Measurements from ENCODE around the gene HDAC4. TPM values are rescaled to one million over a fixed set of nuclear protein-coding genes. Genes with fewer than 3 reads are reported as not detected.
A peak's percentile ranks its signal among the peaks of the same experiment; 100 is the strongest.

HDAC4 gene
- total RNA-seq, 1 donor from 2014 or later: 20.4 TPM

GRCh38 chr2:239015901-239016675 lies 384.7 kb downstream of the HDAC4 start:
- FAIRE-seq (no peak), DNase-seq (ENCODE audit: low spot score in 2 of 2) (no peak)

GRCh38 chr2:239015218-239015900 lies 385.5 kb downstream of the HDAC4 start:
- DNase-seq (ENCODE audit: low spot score in 2 of 2): no peak
- no peak for FAIRE-seq

GRCh38 chr2:239014458-239015217 lies 386.2 kb downstream of the HDAC4 start:
- DNase-seq (ENCODE audit: low spot score in 2 of 2) (no peak), FAIRE-seq (no peak)

GRCh38 chr2:239013678-239013976 lies 387.2 kb downstream of the HDAC4 start:
- DNase-seq (ENCODE audit: low spot score in 2 of 2): no peak
- no peak for FAIRE-seq

DNA sequence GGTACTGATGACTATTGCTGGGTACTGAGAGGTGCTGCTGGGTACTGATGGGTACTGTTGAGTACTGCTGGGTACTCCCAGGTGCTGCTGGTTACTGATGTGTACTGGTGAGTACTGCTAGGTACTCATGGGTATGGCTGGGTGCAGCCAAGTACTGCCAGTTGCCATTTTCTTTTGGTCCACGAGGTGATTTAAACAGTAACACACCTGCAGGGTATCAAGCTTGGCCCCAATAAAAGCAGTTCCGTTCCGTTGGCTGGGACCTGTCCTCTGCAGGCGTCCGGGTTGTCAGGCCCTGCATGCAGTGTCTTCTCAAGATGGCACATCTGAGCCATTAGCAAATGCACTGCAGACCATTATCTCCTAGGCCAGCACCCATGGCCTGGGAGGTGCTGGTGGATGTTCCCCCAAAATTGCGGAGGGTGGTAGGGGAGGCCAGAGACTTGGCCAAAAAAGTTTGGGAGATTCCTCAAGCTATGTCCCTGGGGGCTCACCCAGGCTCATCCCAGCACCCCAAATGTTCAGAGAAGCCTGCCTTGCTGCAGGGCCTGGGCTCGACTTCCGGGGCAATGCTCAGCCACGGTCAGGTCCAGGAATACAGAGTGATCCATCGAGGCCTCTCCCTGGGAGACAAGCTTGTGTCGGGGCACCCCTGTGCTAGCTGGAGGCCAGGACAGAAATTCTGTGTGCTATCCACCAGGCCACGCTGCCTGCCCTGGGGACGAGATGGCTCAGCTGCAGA lies 387.7 kb downstream of the HDAC4 start:
- no peak for FAIRE-seq

DNA sequence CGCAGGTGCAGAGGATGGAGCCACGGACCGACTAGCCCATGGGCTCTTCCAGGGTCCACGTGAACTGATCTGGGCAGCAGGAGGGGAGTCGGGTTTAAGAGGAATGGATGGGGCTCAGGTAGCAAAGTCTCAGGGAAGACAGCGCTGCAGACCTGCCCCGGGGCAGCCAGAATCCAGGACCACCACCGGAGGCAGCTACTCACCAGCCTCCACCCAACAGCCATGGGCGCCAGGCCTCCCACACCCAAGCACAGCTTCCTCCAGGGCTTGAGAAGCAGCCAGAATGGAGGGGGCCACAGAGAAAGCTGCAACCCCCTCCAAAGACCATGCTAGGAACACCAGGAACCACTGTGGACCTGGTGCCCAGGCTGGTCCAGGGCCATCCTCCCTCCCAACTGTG lies 388.6 kb downstream of the HDAC4 start:
- DNase-seq (ENCODE audit: low spot score in 2 of 2) (no peak), FAIRE-seq (no peak)

More for the DNA sequence above, 387.7 kb downstream of the HDAC4 start:
- no peak for DNase-seq (ENCODE audit: low spot score in 2 of 2)

DNA sequence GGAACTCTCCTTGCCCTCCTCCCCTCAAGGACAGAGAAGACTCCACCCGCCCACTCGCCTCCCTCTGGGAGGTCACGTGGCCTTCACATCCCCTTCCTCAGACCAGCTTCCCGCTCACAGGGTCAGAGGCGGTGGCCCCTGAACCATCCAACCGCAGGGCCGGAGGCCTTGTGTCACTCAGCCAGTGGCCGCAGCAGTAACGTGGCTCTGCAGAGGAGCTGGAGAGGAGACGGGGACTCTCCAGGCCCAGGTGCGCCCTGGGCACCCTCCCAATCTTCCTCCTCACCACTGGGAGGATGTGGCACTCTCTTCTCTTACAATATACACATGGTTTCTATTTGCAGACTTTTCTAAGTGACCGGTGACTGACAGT lies 391.2 kb downstream of the HDAC4 start:
- FAIRE-seq (no peak), DNase-seq (ENCODE audit: low spot score in 2 of 2) (no peak)

DNA sequence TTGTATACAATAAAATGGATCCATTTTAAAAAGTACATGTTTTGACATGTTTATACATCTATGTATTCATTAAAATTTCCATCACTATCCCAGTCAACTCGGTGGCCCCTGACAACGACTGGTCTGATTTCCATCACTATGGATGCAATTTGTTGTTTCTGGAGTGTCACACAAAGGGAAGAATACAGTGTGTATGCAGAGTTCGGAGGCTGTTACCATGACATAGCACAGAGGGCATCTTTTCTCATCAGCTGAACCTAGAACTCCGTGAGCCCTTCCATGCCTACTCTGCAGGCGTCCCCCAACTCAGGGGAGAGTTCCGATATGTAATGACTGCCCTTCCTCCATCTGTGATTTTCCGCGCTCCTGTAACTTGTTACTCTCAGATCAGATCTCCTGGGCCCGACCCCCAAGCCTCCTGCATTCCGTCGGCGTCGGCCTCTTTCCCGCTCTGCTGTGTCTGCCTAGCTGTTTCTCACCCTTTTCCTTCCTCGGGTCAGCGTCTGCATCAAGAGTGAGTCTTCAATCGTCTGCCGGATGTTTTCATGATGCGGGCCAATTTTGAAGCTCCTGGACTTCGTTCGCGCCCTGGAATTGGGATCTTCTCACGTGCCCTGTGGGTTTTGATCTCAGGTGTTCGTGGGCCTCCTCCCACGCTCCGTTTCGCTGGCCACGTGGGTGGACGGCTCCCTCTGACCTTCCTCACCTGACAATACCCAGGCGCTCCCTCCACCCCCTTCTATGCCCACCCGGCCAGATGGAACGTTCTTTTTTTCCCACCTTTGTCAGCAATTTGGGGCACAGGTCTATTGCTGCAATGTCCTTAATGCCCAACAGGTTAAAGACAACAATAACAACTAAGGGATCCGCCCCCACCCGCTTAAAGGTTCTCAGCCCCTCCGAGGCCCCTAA lies 391.9 kb downstream of the HDAC4 start:
- no peak for DNase-seq (ENCODE audit: low spot score in 2 of 2)

DNA sequence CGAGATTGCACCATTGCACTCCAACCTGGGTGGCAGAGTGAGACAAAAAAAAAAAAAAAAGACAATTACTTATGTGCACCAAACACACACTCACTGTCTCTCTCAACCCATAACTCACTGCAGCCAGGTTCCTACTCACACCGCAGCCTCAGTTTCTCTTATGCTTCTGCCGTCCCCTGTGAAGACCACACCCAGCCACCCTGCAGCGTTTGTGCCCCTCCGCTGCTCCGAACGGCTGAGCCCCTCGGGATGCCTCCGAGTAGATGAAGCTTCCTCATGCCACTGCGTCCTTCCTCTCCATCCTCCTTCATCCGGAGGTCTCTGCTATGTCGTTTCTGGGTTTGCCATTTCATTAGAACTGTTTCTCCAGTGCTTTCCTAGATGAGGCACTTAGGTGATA lies 392.8 kb downstream of the HDAC4 start:
- no peak for FAIRE-seq
- DNase-seq (ENCODE audit: low spot score in 2 of 2): no peak

More for the DNA sequence above, 391.9 kb downstream of the HDAC4 start:
- FAIRE-seq: no peak

DNA sequence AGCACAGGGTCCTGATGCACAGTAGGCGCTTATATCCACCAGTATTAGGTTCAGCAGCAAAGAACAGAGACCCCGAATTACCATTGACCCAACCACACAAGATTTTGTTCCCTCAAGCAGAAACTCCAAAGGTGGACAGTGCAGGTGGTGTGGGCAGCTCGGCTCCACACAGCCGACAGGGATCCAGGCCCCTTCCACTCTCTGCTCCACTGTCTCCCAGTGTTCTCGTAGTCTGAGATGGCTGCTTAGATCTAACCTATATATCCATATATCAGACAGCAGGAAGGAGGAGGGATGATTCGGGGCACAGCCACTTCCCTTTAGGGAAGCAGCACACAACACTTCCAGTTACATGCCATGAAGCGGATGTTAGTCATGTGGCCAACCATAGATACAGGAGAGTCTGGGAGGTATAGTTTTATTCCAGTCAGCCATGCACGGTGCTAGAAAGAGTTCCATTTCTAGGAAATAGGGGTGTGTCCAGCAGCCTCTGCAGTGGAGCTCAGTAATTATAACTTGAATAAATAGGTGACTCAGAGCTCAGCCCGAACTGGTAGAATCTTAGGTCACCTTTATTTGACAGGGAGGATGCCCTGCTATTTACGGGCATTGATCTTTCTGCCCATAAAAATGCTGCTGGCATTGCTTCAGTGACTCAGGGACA lies 394.1 kb downstream of the HDAC4 start:
- FAIRE-seq (no peak), DNase-seq (ENCODE audit: low spot score in 2 of 2) (no peak)

GRCh38 chr2:239005586-239005985 lies 395.2 kb downstream of the HDAC4 start:
- FAIRE-seq (no peak), DNase-seq (ENCODE audit: low spot score in 2 of 2) (no peak)

DNA sequence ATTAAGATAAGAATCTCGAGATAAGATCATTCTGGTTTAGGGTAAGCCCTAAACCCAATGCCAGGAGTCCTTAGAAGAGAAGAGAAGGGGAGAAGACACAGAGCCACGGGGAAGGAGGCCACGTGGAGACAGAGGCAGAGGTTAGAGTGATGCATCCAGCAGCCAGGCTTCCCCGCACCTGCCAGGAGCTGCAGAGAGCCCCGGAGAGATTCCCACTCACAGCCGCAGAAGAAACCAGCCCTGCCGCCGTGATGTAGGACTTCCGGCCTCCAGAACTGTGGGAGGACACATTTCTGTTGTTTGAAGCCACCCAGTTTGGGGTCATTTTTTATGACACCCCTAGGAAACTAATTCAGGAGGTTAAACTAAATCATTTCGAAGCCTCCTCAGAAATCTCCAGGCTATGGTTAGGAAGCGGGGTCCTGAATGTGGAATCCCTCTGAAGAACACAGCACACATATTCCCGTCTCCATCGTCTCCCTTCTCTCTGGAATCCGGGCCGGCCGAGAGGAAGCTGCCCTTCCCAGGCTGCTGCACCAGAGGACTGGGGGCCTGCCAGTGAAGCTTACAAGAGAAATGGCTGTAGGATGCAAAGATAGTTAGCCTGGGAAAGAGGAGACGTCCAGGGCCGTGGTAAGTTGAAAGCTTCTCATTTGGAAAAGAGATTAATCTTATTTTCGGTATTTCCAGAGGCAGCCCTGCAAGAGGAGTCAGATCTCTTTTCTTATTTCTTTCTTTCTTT lies 396.4 kb downstream of the HDAC4 start:
- DNase-seq (ENCODE audit: low spot score in 2 of 2): no peak
- FAIRE-seq: no peak

DNA sequence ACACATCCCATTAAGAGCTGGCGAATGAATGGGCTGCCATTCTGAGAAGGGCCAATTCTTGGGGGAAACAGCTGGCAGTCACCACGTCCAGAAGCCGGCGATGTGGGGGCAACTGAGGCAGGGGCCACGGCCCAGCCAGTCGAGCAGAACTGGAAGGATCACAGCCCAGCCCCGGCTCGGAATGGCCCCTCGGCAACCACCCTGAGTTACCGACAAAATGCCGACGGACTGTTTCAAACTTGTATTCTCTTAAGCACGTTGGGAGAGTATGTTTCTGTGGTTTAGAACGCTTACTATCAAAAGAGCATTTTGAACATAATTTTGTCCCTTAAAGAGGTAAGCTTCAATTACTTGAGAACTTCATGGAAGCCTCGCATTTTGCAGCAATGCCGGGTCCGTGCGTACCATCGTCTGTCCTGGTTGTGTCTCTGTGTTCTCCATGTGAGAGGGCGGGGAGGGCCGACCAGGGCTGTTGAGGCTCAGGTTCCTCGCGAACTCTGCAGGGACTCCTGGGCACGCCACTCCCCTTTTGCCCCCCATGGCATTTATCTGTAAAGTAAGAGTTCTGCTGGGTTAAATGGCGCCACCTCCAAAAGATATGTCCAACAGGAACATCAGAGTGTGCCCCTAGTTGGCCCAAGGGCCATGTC lies 397.1 kb downstream of the HDAC4 start:
- FAIRE-seq (no peak), DNase-seq (ENCODE audit: low spot score in 2 of 2) (no peak)

DNA sequence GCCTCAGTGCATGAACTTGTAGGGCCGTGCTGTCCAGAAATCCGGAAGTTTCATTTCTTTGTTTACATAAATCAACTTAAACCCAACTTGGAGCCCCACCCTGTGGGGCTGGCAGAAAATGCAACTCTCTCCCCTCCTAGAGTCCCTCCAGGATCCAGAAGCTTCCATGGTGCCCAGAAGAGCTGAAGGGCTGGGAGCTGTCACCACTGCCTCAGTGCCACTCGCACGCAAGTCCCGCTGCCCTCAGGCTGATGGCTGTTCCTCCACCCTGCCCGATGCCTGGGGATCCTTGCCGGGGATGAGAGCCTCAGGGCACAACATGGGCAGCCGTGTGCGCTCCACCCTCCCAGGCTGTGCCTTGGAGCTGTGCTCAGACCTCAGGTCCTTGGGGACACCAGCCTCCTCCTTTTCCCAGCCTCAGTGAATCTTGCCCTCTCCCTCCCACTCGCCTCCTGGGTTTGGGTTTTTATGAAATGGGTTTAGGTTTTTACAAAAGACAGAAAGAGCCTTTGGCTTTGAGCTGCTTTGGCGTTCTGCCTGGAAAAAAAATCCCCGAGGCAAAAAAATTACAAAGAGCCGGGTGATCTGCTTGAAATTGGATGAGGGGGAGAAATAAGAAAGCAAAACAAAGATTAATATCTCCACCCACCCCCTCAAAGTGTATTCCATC lies 397.7 kb downstream of the HDAC4 start:
- DNase-seq (ENCODE audit: low spot score in 2 of 2): peak in 1 of 2 donors; percentile 32
- FAIRE-seq: no peak

GRCh38 chr2:239002591-239002953 lies 398.2 kb downstream of the HDAC4 start:
- DNase-seq (ENCODE audit: low spot score in 2 of 2) (no peak), FAIRE-seq (no peak)

GRCh38 chr2:239001794-239002193 lies 399.0 kb downstream of the HDAC4 start:
- FAIRE-seq (no peak), DNase-seq (ENCODE audit: low spot score in 2 of 2) (no peak)

DNA sequence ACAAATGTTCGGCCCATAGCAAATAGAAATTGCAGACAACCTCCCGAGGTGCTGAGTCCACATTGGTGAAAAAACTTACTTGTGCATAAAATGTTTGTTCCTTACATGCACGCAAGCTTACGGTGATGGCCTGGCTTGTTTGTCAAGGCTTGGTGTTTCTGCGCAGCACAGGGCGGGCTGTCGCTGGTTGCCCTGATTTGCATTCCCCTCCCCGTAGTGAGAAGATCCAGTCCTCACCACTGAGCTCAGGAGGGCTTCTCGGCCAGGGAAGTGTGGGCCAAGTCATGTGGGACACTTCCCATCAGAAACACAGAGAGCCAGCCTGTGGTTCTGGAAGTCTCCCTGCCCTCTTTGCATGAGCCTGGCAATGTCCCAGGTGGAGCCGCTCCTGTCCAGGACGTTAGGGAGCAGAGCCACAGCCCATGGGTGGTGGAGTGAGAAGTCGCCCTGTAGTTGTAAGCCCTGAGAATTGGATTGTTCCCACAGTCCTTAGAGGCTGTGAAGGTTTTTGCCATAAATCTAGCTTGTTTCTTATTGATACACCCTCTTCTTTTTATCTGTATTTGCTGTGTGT lies 400.2 kb downstream of the HDAC4 start:
- no peak for FAIRE-seq
- DNase-seq (ENCODE audit: low spot score in 2 of 2): no peak
